CD4-positive, alpha-beta T cell treated with Interleukin-1 beta for 1 hour (primary cell): ENCODE results near the gene LAMA1.
"Not testable (repeated sequence)": the region's sequence is repeated elsewhere in the genome, so short reads cannot be mapped to it uniquely, and the experiment has no call there.

Experiments
- DNase-seq, 2 donors: peaks; one replicate each; pipeline ENCODE4 v3.0.0-alpha.2; 2020 to 2022

The LAMA1 gene

DNA sequence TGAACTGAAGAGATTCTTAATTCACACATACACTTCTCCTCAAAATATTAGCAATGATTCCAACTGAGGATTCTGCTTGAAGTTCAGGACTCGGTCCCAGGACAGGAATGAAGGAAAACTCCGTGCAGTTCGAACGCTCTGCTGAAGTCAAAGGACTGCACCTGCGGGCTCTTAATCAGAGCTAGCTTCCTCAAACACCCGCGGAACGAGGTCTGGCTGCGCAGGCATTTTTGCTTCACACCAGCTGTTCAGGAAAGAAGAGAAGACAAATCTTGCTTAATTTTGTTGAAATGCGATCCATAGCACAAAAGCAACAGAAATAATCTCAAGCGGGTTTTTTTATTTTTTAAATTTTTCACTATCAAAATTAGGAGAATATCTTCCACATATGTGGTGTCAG is 175.6 kb downstream of the LAMA1 start:
- no peak for DNase-seq

DNA sequence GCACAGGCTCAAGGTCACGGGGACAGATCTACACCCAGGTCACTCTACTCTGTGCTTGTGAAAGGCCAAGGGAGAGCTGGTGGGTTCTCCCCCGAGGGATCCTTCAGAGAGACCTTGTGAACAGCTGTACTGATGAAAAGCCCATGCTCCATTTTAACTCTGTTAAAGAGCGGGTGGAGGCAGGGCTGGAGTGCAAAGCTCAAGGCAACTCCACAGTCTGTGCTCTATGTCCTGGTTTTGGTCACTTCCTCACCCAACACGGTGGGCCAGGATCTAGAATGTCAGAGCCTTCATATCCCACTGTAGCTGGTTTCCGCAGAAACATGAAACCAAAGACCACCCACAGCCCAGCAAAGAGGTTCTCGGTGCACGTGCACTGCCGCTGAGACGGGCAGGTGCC is 177.1 kb downstream of the LAMA1 start:
- DNase-seq = no peak

DNA sequence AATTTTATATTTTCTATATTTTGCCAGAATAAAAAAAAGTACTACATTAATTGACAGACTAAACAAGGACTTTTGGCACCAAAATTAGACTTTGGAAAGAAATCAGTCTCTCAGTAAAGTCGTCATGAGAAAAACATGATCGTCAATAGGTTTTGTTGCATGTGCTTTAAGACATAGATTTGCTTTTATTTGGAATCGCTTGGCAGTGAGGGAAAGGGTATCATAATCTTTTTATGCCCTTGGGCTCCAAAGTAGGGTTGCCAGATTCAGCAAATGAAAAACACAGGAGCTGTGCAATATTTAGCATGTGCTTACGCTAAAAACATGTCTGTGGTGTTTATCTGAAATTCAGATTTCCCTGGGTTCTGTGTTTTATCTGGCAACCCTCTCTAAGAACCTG is 177.6 kb downstream of the LAMA1 start:
- no peak for DNase-seq

DNA sequence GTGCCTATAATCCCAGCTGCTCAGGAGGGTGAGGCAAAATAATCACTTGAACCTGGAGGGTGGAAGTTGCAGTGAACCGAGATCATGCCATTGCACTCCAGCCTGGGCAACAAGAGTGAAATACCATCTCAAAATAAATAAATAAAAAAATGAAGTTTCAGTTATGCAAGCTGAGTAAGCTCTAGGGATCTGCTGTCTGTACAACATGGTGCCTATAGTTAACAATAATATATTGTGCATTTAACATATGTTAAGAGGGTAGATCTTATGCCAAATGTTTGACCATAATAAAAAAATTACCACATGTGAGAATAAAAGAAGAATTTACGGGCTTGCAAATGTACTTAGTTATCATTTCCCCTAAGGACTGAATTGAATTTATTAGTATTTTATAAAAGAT is 179.2 kb downstream of the LAMA1 start:
- not testable (repeated sequence) for DNase-seq

DNA sequence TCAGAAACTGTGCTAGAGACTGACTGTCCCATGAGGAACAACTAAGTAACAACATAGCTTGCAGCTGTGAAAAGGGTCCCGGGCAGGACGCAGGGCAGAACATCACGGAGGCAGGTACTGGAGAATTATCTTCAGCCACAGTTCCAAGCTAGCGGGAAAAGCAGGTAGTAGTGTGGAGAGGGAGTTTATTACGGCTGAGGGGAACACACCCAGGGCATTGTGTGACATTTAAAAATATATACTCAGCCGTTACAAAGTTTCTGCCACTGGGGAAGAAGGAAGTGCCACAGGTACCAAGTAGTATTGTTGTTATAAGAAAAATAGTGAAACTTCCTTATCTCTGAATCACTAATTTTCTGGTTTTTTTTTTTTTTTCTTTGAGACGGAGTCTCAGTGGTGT is 179.6 kb downstream of the LAMA1 start:
- no peak for DNase-seq

DNA sequence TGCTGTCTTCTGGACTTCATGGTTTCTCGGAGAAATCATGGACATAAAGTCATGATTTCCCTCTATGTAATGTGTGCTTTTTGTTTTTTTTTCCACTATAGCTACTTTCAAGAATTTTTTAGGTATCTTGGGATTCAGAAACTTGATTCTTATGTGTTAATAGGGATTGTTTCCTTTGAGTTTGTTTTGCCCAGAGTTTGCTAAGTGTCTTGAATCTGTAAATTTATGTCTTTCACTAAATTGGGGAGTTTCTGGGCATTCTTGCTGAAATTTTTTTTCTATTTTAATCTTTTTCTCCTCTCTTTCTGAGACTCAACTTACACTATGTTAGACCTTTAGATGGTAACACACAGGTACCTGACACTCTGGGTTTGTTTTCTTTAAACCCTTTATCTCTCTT is 182.7 kb downstream of the LAMA1 start:
- no peak for DNase-seq

DNA sequence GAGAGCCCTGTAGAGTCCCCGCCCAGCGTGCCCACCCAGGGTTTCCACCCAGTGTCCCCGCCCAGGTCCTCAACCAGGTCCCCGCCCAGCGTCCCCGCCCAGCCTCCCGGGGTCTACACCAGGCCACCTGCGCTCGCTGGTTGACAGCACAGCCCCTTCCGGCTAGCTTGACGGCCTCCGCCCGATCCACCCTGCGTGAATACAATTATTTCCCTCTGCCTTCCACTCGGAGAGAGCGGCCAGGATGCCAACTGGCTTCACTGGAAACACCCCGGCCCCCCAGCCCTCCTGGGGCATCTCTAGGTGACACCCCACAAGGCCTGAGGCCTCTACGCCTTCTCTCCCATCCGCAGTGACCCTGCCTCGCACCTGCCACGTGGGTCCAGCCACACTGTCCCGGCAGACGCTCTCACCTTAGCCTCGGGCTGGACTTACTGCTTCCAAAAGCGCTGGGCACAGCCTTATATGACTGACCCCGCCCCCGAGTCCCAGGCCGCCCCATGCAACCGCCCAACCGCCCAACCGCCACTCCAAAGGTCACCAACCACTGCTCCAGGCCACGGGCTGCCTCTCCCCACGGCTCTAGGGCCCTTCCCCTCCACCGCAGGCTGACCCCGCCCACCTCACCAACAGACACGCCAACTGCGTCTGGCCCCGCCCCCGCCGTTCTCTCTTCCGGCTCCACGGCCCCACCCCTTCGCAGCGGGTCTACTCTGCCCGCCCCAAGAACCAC is 188.1 kb downstream of the LAMA1 start:
- no peak for DNase-seq

DNA sequence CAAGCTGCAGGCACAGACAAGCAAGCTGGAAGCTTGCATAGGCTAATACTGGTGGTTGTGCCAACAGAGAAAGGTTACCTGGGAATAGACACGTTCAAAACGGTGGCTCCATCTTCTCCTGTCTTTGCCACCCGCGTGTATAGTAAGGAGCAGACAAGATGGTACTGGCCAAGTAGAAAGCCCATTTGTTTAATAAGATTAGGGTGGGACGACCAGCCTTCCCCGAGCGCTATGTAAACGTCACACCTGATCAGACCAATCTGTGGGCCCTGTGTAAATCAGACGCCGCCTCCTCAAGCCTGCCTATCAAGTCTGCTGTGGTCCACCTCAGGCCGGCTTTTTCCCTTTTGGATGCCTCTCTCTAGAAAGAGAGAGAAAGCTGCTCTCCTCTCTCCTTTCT is 189.2 kb downstream of the LAMA1 start:
- no peak for DNase-seq

DNA sequence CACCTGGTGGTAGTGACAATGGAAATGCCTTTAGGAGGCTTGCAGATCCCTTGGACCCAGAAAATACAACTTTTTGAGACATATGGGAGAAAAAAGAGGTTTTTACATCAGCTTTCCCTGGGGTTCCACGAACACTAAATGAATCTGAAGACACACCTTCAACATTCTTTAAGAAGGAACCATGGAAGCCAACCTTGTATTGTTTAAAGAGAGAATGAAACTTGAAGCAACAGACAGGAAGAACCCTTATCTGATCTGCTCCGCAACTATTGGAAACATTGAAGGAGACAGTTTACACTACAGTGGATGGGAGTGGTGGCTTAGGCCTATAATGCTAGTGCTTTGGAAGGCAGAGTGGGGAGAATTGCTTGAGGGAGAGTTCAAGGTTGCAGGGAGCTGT is 190.4 kb downstream of the LAMA1 start:
- no peak for DNase-seq

DNA sequence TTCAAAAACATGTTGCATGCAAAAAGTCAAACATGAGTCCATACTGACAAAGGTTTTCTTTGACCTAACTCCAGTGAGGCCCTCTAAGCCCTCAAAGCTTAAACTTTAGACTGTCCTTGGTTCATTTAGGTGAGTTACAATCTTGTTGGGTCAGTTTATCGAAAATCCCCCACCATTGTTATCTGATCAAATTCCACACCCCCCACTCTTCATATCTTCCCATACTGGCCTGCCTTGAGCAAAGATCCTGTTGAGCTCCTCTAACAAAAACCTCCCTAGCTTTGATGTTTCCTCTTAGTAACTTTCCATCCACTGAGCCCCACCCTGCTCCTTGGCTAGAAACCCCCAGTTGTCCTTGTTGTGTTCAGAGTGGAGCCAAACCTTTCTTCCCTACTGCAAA is 194.4 kb downstream of the LAMA1 start:
- DNase-seq = no peak

DNA sequence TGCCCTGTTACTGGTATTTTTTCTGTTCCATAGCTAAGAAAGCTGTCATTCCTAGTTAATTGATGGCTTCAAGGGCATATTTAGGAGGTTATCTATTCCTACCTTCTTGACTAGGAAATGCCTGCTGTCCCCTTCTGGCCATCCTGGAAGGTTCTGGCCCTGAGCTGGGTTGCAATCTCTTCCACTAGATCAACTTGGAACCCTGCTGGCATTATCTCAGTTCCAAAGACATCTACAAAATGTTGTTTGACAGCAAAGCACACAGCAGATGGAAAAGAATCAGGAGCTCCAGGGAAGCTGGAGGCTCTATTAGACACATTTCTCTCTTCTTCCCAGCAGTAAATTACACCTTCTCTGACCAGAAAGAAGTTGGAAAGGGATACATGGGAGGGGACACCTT is 196.0 kb downstream of the LAMA1 start:
- DNase-seq = no peak

DNA sequence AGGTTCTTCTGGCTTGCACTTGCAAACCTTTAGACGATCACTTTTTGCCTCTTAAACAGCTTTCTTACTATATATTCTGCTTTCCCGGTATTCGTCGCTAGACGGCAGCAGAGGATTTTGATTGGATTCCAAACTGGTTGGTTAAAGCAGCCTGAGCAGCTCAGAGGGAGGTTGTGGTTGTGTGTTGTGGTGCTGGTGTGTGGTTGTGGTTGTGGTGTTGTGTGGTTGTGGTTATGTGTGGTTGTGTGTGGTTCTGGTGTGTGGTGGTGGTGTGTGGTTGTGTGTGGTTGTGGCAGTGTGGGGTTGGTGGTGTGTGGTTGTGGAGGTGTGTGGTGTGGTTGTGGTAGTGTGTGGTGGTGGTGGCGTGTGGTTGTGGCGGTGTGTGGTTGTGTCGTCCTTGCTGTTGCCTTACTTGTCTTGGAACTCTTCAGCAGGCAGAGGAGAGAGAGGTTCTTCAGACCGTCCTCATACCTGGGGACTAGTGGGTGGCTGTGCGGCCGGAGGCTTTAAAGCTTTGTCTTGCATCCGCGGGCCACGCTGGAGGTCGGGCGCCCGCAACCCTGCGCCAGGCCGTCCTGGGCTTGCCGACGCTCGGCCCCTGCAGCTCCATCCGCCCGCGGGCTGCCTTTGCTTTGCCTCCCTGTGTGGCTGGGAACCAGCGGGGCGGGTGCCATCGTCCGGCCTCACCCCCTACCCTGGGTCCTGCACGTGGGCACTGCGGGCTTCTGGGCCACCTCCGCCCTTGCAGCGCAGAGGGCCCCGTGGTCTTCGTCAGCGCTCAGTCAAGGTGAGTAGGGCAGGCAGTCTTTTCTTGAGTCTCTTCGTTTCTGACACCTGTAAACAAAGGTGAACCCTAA is 197.3 kb downstream of the LAMA1 start:
- DNase-seq = no peak

DNA sequence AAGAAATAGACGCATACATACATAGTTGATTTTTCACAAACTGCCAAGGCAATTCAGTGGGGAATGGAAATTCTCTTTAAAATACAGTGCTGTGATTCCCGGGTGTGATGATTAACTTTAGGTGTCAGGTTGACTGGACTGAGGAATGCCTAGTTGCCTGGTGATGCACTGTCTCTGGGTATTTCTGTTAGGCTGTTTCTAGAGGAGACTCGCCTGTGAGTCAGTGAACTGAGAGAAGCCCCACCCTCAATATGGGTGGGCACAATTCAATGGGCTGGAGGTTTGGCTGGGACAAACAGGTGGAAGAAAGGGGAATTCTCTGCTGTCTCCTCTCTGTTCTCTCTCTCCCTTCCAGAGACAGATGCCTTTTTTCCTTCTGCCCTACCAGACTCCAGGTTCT is 200.5 kb downstream of the LAMA1 start:
- no peak for DNase-seq

DNA sequence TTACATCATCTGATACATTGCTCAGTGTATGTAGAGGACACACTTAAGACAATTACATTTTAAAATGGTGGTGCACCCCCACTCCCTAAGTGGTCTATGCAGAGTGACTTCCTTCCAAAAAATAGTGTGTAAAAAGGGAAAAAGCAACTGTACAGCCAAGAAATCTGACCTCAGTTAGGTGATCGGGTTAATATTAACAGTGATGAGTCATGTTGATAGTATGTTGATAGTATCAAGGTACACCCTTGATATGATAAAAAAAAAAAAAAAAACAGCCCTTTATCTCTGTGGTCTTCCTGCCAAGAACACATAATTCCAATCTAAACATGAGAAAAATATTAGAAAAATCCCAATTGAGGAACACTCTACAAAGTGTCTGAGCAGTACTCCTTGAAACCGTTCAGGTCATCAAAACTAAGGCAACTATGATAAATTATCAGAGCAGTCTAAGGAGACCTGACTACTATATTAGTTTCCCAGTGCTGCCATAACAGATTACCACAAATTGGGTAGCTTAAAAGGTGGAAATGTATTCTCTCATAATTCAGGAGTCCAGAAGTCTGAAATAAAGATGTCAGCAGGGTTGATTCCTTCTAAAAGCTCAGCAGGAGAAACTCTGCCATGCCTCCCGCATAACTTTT is 216.2 kb downstream of the LAMA1 start:
- DNase-seq = no peak

DNA sequence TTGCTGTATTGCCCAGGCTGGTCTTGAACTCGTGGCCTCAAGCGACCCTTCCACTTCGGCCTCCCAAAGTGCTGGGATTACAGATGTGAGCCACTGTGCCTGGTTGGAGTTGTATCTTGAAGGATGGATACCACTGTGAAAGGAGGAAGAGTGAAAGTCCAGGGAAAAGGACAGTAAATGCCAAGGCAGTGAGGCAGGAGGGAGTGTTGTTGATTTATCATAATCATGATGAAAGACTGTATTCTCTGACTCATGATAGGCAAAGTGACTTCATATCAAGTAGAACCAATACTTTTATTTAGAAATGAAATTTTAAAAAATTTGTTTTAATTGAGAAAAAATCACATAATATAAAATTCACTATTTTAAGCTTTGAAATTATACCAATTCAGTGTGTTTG is 225.8 kb downstream of the LAMA1 start:
- DNase-seq = no peak
